WI38 (cell line): ENCODE results near the gene ZHX3.
A peak's percentile ranks its signal among the peaks of the same experiment; 100 is the strongest.

Source experiments
- H3K4me3 ChIP-seq: 2 replicates; pipeline ENCODE4 v1.5.1; 2011; ENCODE audit warnings: low read depth, mild to moderate bottlenecking, control low read depth, low read length
- TF ChIP-seq, protein P1 (sequence below): IDR thresholded peaks from 2 replicates; pipeline ENCODE4 v1.5.1; 2012; ENCODE audit warnings: low read depth, mild to moderate bottlenecking, control low read depth, low read length

Gene ZHX3

DNA sequence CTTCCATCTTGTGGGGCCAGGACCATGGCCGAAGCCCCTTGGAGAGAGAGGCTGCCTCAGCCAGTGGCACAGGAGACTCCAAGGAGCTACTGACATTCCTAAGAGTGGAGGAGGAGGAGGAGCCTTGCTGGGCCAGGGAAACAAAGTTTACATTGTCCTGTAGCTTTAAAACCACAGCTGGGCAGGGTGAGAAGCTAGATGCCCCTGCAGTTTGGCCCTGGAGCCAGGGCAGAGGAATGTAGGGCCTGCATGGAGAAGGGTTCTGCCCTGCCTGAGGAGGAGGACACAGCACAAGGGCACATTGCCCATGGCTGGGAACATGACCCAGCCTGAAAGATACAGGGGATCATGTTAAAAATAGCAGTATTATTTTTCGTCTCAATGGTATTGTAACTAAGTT lies 142.7 kb downstream of the ZHX3 start:
- TF ChIP-seq, protein P1, sequence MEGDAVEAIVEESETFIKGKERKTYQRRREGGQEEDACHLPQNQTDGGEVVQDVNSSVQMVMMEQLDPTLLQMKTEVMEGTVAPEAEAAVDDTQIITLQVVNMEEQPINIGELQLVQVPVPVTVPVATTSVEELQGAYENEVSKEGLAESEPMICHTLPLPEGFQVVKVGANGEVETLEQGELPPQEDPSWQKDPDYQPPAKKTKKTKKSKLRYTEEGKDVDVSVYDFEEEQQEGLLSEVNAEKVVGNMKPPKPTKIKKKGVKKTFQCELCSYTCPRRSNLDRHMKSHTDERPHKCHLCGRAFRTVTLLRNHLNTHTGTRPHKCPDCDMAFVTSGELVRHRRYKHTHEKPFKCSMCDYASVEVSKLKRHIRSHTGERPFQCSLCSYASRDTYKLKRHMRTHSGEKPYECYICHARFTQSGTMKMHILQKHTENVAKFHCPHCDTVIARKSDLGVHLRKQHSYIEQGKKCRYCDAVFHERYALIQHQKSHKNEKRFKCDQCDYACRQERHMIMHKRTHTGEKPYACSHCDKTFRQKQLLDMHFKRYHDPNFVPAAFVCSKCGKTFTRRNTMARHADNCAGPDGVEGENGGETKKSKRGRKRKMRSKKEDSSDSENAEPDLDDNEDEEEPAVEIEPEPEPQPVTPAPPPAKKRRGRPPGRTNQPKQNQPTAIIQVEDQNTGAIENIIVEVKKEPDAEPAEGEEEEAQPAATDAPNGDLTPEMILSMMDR: no peak
- no peak overlapping the region for H3K4me3 ChIP-seq

DNA sequence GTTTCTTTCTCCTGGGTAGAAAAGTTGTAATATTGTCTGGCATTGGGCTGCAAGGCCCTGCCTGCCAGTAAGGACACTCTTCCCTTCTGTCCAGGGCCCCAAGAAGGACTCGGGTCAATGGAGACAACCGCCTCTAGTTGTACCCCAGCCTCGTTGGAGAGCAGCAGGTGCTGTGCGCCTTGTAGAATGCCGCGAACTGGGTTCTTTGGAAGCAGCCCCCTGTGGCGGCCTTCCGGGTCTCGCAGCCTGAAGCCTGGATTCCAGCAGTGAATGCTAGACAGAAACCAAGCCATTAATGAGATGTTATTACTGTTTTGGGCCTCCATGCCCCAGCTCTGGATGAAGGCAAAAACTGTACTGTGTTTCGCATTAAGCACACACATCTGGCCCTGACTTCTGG lies 143.2 kb downstream of the ZHX3 start:
- TF ChIP-seq, protein P1: no peak

DNA sequence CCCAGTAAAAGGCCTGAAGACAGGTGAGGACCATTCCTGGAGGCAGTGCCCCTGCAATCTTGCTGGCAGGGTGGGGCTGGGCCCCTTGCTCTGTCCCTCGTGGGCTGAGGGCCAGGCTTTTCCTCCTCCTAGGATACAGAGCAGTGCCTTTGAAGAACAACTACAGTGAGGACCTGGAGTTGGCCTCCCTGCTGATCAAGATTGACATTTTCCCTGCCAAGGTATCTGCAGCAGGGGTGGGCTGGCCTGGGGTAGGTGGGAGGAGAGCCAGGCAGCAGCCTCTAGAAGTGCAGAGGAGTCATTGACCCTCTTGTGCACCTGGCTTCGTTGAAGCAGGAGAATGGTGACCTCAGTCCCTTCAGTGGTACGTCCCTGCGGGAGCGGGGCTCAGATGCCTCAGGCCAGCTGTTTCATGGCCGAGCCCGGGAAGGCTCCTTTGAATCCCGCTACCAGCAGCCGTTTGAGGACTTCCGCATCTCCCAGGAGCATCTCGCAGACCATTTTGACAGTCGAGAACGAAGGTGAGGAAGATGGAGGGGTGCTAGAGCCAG lies 143.7 kb downstream of the ZHX3 start:
- TF ChIP-seq, protein P1: no peak
- no peak overlapping the region for H3K4me3 ChIP-seq

More for the DNA sequence above, 143.2 kb downstream of the ZHX3 start:
- H3K4me3 ChIP-seq: no peak overlapping the region

DNA sequence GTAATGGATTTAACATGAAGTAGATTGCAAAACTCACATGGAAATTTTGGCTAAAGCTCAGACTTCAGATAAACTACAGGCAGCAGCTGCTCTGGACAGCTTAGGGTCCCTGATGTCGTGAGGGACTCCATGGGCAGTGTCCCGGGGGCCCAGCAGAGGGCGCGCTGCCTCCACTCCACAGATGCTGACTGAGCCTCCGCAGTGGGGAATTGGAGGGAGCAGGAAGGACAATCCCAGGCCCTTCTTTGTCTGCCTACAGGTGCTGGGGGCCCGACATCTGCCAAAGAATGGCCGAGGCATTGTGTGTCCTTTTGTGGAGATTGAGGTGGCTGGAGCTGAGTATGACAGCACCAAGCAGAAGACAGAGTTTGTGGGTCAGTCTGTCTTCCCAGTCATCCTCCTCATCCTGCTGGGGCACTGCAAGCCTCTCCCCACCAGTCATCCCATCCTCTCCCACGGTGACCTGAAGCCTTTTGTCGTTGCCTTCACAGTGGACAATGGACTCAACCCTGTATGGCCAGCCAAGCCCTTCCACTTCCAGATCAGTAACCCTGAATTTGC lies 144.3 kb downstream of the ZHX3 start:
- TF ChIP-seq, protein P1: peak; percentile 97
- no peak overlapping the region for H3K4me3 ChIP-seq

DNA sequence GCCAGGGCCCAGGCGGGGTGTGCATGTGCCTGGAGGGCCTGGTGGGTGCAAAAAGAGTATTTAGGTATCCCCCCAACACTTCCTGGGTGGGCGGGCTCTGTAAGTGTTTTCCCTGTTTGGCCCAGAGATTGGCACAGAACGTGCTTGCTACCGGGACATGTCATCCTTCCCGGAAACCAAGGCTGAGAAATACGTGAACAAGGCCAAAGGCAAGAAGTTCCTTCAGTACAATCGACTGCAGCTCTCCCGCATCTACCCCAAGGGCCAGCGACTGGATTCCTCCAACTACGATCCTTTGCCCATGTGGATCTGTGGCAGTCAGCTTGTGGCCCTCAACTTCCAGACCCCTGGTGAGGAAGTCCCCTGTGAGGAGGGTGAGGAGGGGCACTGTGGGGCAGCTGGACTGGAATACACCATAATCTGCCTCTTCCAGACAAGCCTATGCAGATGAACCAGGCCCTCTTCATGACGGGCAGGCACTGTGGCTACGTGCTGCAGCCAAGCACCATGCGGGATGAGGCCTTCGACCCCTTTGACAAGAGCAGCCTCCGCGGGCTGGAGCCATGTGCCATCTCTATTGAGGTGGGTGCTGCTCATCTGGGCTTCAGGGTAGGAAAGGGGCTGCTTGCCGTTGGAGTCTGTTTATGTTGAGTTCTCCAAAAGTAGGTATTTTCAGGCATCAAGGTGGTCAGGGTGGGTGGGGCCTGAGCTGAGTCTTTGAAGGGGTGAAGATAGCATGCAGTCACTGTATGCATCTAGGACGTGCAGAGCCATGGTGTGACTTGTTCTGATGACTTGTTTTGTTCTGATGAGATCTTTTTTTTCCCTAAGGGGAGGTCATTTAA lies 145.0 kb downstream of the ZHX3 start:
- TF ChIP-seq, protein P1: no peak

DNA sequence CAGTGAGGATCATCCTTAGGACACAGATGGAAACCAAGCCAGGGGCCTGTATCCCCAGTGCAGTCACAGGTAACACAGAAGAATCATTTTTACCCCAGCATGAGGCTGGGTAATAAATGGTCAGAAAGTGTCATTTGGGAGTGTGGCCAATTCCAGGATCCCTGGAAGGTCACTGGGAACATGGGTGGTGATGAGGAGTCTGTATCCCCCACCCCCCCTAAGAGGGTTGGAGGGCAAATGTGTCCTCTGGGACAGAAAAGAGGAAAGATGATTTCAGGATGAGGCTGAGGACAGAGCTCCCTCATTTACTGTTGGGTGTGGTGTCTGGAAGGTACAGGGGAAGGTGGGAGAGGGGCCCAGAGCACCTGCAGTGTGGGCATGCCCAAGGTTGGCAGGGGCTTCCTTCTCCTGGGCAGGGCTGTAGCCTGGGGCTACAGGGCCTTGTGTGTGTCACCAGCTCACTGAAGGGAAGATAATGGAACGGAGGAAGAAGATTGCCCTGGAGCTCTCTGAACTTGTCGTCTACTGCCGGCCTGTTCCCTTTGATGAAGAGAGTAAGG lies 145.7 kb downstream of the ZHX3 start:
- TF ChIP-seq, protein P1: no peak
- no peak overlapping the region for H3K4me3 ChIP-seq

More for the DNA sequence above, 145.0 kb downstream of the ZHX3 start:
- no peak overlapping the region for H3K4me3 ChIP-seq
